DMS 273 (cell line): ENCODE data around the gene PDIK1L.

Experiments
- DNase-seq: peaks from one replicate; lab custom pipeline; 2025; ENCODE audit not compliant: unreplicated experiment; lab: John Stamatoyannopoulos, UW

PDIK1L gene

DNA sequence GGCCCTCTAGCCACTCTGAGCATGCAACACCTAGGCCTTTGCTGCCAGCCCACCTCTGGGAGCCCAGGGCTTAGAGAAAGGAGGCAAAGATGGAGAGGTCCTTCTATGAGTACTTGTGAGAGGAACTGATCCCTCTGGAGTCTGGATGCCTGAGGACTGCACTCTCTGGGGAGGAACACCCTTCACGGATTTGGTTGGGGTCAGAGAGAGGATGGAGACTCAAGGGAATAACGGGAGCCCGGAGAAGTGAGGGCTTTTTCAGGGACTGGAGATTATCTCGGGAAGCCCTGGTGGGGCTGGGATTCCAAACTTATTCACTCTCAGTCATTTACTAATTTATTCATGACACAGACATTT, 57.6 kb downstream of the PDIK1L start:
- DNase-seq, result no peak

DNA sequence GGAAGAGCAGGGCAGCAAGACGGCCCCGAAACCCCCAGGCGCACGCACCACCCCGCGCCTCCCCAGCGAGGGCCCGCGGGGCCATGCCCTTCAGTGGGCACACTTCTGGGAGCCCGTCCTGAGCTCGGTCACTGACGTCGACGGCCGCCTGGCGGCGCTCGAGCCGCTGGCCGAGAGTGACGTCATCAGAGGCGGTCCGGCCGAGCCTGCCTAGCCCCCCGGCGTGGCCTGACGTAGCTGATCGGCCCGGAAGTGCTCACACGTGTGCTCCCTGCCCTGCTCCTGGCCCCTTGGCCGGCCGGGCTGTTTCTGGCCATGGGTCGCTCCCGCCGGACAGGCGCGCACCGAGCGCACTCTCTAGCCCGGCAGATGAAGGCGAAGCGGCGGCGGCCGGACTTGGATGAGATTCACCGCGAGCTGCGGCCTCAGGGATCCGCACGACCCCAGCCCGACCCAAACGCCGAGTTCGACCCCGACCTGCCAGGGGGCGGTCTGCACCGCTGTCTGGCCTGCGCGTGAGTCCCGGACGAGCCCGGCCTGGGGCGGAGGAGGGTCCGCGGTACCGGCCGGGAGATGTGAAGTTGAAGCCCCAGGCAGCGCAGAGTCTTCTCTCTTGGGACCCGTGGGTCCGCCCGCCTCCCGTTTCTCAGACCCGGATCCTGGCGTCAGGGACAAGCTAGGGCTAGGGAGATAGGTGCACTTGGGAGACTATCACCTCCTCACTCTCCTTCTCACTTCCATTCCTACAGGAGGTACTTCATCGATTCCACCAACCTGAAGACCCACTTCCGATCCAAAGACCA, 58.2 kb downstream of the PDIK1L start, which contains the start of gene ZNF593:
ZNF593 (plus strand) TSS at position 240 of the 803 bp plus-strand sequence; CDS start at position 316, 76 bp downstream.
- DNase-seq, result peak; percentile 96

DNA sequence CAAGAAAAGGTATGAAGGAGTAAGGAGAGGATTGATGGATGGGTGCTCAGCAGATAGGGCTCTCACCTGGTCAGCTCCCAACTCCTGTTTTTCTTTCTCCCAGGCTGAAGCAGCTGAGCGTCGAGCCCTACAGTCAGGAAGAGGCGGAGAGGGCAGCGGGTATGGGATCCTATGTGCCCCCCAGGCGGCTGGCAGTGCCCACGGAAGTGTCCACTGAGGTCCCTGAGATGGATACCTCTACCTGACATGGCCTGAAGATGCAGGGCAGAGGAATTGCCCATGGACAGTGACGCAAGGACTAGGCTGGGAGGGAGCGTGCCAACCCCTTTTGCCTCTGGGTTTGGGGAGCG, 58.8 kb downstream of the PDIK1L start:
- DNase-seq, result no peak

- peak; percentile 26 for DNase-seq
Measured at GRCh38 chr1:26171084-26172072, 59.8 kb downstream of the PDIK1L start, which contains the start of gene ZNF593OS. Gene ZNF593OS (minus strand): TSS chr1:26171832. CDS start chr1:26171661, 171 bp downstream.
